GM18517 (cell line): ENCODE measurements around the gene KLHL12.

Experiments used
- ATAC-seq: cut with Tn5 transposase; IDR thresholded peaks from one replicate; pipeline ENCODE4 v1.9.1; 2021; ENCODE audit warnings: mild to moderate bottlenecking, moderate library complexity; ENCODE audit not compliant: unreplicated experiment

Gene KLHL12

GRCh38 chr1:202844259-202844658 lies 82.8 kb downstream of the KLHL12 start:
- no peak for ATAC-seq

DNA sequence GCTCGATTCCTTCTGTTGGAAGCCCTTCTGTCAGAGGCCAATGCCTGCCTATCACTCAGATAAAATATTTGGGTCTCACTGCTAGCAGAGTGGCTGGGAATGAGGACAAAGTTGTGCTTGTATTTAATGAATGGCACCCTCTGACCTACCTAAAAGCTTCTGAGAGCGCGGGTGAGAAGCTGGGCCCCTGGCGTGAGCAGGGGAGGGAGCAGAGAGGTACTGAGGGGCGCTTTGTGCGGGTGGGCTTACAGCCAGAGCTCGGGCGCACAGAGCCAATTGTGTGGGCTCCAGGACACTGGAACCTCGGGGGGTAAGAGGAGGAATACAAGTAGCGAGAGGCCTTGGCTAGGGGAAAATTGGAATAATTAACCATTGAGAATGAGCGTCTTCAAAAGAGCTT lies 84.0 kb downstream of the KLHL12 start:
- ATAC-seq: no peak
